Esophagus squamous epithelium (tissue), 4 donors: Measurements from ENCODE around the gene LHB.
"Not testable (repeated sequence)": the region's sequence is repeated elsewhere in the genome, so short reads cannot be mapped to it uniquely, and the experiment has no call there.

Experiments used
- CTCF ChIP-seq, 6 experiments: fragments of 450-650 bp in 4 of 6; fragments of 200-600 bp in 2 of 6; sonication (generic) in 2 of 6; IDR thresholded peaks; one replicate each; pipeline ENCODE4 v1.5.1; 2016 to 2019; ENCODE audit warnings: antibody characterized with exemption in 6 of 6, mild to moderate bottlenecking in 4 of 6, moderate library complexity in 4 of 6
- POLR2A ChIP-seq, 4 donors: fragments of 450-650 bp; IDR thresholded peaks; one replicate each; pipeline ENCODE4 v1.6.1; 2017; ENCODE audit warnings: antibody characterized with exemption in 4 of 4, mild to moderate bottlenecking in 4 of 4, moderate library complexity in 3 of 4

GRCh38 chr19:49049834-49050233 is 32.9 kb upstream of the LHB start:
- not testable (repeated sequence) for TF ChIP-seq POLR2A, CTCF (IDR thresholded peaks at IDR 0.05)
